RWPE1 (cell line): ENCODE data around the gene SLIT3.

Source experiments
- CTCF ChIA-PET: fragments of 350-600 bp; sonication (Branson Sonifier 250); formaldehyde crosslinking; extraction: SDS; loops from one replicate; lab custom pipeline; 2021; lab: Yijun Ruan, JAX
- POLR2A ChIA-PET: fragments of 400-600 bp; formaldehyde crosslinking; extraction: SDS; loops from one replicate; lab custom pipeline; 2020; ENCODE audit warnings: antibody characterized with exemption; ENCODE audit not compliant: low non-redundant PET; lab: Yijun Ruan, JAX
- DNase-seq: peaks from one replicate; pipeline ENCODE4 v3.0.0; 2012; ENCODE audit warnings: low spot score
- H3K27ac ChIP-seq: fragments of 450-650 bp; 2 replicates; pipeline ENCODE4 v1.5.1; 2017
- CTCF ChIP-seq: fragments of 450-650 bp; conservative IDR thresholded peaks from 2 replicates; pipeline ENCODE4 v1.5.1; 2017; ENCODE audit warnings: low read depth, mild to moderate bottlenecking

Gene SLIT3

GRCh38 chr5:168890816-168891812 lies 409.8 kb downstream of the SLIT3 start:
- ChIA-PET CTCF (no interaction called here), POLR2A (no interaction called here)
- no peak overlapping the region for H3K27ac ChIP-seq
- TF ChIP-seq CTCF = no peak
- no peak for DNase-seq

GRCh38 chr5:168889039-168889438 lies 411.9 kb downstream of the SLIT3 start:
- ChIA-PET POLR2A (no interaction called here), CTCF (interaction anchor here (0.5 kb wide), 1 partner anchor 1569 kb away, joined by 3 read pairs; no protein-coding TSS in a partner anchor)
- TF ChIP-seq CTCF = no peak
- DNase-seq = no peak
- H3K27ac ChIP-seq = no peak overlapping the region

GRCh38 chr5:168887931-168888330 lies 413.0 kb downstream of the SLIT3 start:
- ChIA-PET POLR2A (no interaction called here), CTCF (no interaction called here)
- no peak for TF ChIP-seq CTCF
- no peak overlapping the region for H3K27ac ChIP-seq
- no peak for DNase-seq

- no peak for DNase-seq
- CTCF ChIA-PET = interaction anchor here (0.6 kb wide), 2 partner anchors 44 to 142 kb away, joined by 3 read pairs; no protein-coding TSS in a partner anchor
- TF ChIP-seq CTCF = no peak
- no peak overlapping the region for H3K27ac ChIP-seq
- POLR2A ChIA-PET = no interaction called here
Observed at GRCh38 chr5:168886157-168886556, 414.8 kb downstream of the SLIT3 start.

GRCh38 chr5:168885324-168886120 lies 415.4 kb downstream of the SLIT3 start:
- POLR2A ChIA-PET = no interaction called here
- no peak for DNase-seq
- no peak for TF ChIP-seq CTCF
- CTCF ChIA-PET = interaction anchor here (0.6 kb wide), 2 partner anchors 44 to 143 kb away, joined by 3 read pairs; no protein-coding TSS in a partner anchor
- no peak overlapping the region for H3K27ac ChIP-seq

- POLR2A ChIA-PET = no interaction called here
- no peak for TF ChIP-seq CTCF
- DNase-seq = no peak
- CTCF ChIA-PET = no interaction called here
- no peak overlapping the region for H3K27ac ChIP-seq
Observed at GRCh38 chr5:168883991-168884390, 416.9 kb downstream of the SLIT3 start.
